GM19463 (cell line): ENCODE measurements around the gene GMDS.

ENCODE experiments used
- ATAC-seq: cut with Tn5 transposase; IDR thresholded peaks from one replicate; pipeline ENCODE4 v1.9.1; 2021; ENCODE audit warnings: mild to moderate bottlenecking, moderate library complexity; ENCODE audit not compliant: unreplicated experiment

The GMDS gene

DNA sequence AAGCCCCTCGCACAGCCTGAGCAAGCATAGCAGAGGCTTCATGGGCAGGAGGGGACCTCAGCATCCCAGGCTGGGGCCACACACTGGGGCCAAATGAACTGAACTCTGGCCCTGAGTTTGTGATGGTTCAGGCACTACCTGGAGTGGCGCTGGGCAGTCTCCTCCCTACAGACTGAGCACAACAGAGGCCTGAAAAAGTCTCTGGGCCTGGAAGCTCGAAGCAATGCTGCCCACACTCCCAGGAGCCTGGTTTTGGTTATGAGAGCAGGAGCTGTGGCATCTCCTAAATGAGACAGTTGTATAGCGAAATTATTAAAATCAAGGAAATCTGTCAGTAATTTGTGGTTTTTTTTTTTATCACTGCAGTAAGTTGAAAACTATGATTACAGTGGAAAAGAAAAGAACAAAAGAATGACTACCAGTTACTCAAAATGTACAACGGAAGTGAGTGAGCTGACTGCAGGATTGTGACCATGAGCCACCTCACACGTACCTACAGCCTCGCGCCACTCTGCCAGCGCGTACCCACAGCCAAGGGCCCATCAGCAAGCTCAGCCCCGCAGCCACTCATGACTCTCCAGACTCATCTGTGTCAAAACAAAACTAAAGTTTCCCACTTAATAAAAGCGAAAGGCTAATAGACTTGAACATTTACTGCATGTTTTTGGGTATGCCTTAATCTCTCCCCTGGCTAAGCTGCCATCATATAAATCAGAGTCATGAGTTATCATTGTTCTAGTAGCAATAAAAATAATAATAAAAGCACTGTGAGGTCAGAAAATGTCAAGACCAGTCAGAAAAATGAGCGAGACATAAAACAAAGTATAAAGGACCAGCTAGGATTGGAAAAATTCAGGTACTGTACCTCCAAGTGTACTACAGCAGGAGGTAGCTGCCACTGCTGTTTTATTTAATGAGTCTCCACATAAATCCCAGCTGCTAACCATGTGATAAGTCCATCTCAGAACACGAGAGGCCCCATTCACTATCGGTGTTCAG, 458.7 kb downstream of the GMDS start:
- ATAC-seq: no peak

DNA sequence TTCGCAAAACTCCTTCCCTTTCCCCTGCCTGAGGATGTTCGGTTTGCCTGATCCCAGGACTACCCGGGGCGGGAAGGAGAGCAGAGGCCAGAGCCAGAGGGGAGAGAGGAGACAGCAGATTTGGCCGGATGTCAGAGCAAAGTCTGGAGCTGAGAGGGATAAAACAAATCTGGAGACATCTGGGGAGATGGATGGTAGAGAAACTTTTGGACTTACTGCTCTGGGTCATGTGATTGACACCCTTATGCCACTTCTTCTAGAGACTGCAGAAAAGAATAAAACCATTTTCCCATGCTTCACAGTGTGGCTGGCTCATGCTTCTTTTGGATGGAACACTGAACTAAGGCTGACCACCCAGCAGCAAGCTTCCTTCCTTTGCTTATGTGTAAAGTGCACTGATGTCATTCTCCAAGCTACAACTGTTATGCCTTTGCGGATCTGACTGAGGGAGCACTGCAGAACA, 461.0 kb downstream of the GMDS start:
- ATAC-seq: no peak

DNA sequence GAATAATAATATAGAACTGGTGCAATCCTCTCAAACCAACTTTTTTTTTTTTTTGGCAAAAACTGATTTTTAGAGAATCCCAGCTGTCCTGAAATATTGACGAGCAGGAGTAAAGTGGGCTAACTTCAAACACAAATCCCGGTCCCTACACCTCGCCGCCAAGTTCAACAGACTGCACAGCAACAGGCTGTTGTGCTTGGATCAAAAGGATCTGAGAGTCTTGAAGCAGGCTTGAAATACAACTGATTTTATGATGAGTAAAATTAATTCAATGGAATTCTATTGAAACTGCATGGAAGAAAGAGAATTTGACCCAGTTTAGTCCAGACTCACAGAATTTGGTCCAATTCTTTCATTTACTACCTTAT, 463.6 kb downstream of the GMDS start:
- ATAC-seq: no peak

GRCh38 chr6:1781152-1781816, 464.1 kb downstream of the GMDS start:
- ATAC-seq: no peak

DNA sequence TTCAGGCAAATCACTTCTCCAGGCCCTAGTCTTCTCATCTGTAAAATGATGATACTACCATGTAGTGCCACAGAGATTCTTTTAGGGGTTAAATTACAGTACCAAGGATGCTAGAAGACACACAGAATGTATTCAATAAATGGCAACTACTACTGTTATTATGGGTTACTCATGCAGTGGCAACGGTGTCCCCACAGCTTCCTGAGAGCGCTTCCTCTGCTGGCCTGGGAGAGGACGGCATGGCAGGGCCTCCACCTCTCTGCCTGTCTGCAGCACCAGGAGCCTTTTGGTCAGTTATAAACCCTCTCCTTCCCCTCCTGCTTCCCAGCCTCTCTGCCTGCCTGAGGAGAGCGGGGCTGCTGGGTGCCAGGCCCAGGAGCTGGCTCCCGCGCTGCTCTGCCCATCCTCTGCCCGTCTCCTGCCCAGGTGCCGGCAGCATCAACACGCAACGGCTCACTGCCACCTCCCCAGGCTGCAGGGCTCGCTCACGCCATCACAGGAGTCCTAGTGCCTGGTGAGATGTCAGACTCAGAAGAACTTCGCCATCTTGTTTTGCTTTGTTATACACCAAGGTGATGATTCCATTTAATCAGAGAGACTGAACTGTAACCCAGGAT, 465.0 kb downstream of the GMDS start:
- no peak for ATAC-seq

DNA sequence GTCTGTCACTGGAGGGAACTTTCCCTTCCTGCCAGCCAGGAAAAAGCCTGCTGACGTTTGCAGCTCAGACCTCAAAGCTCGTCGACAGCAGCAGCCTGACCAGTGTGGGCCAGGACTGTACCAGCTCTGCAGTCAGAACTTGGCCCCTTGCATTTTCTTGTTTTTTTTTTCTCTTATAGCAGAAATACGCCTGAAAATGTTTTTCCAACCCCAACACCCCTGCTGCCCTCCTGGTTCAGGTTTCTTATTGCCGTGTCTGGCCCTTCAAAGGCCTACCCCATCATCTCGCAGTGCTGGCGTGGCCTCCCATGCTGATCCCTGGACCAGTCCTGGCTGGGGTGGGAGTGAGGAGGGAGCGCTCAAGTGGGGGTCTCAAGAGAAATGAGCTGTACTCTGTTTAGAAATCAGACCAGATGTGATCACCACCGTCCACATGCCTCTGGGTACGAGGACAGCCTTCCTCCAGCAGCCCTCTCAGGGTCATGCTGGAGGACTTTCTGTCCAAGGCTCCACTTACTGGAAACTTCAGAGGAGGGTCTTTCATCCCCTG, 466.6 kb downstream of the GMDS start:
- ATAC-seq: no peak

DNA sequence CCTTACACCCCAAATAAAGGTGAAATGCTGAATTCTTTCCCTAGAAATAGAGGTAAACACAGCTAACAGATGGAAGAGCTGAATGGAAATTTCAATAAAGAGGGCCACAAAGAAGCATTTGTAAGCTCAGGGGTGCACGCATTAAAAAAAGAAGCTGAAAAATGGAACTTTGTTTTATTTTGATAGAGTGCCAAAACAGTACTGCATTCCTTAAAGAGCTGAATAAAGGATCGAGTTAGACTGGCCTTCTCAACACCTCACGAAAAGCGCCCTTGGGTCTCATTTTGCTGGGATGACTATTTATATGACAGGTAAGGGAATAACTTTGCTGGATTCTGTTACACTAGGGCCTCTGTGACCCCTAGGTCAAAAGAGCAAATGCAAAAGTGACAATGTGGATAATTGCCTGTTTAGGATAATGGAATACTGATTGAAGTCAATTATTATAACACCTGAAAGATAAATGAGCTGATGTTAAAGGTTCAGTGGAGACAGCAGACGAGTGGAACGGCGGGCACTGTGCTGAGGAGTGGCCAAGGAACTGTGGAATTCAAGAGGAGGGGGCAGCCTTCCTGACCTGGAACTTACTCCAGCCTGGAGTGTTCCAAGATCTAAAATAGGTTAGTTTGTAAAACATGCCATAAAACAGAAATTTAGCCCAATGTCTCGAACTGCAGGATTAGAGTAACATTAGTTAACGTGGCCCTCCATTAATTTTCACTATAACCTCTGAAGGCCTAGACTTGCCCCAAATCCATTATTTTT, 467.3 kb downstream of the GMDS start:
- ATAC-seq: no peak

- no peak for ATAC-seq
These were observed 470.0 kb downstream of the GMDS start for GRCh38 chr6:1775441-1775840.

- no peak for ATAC-seq
These were observed 471.0 kb downstream of the GMDS start for GRCh38 chr6:1774226-1774915.

GRCh38 chr6:1773700-1774099, 471.7 kb downstream of the GMDS start:
- ATAC-seq: no peak

DNA sequence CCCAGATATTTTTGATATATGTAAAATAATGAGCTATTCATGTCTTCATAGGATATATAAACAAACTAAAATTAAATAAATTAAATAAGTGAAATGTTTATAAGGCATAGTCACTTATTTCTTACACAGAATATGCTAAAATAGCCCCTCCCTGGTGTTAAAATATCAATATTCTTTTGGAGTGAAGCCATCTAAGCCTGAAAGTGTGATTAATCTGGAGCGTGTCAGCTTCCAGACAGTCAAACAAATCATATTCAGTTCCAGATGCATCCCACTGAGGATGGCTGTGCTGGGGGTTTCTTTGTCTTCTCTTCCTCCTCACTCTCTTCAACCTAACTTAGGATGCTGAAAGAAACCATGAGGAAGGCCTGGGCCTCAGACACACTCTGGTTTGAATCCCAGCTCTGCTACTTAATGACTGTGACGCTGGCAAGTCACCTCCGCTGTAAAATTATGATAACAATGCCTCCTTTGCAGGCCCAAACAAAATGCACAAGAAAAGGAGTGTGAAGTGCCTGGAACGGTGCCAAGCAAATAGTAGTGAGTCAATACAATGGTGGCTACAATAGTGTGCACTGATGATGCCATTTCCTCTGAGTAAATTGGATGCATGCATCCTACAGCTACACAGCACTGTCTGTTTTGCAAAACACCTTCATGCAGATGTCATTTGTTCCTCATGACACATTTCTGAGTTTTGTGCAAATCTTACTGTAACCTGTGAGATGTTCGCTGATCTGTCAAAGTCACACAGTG, 474.3 kb downstream of the GMDS start:
- ATAC-seq: no peak

DNA sequence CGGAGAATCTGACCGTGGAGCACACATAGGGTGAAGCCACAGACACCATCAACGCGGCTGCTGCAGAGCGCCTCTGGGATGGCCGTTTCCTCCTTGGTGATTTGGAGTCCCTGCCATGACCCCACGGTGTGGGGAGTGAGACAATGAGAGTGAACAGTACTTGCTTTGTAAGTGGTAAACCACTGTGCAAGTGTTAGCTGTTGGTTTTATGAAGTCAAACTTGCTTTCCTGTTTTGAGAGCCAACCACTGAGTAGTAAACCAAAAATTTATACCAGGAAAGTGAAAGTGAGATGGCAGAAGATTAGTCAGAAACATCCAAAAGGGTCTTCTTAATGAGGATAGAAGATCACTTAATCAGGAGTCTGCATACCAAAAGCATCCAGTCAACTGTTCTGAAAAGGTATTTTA, 475.0 kb downstream of the GMDS start:
- peak; percentile 70 for ATAC-seq

DNA sequence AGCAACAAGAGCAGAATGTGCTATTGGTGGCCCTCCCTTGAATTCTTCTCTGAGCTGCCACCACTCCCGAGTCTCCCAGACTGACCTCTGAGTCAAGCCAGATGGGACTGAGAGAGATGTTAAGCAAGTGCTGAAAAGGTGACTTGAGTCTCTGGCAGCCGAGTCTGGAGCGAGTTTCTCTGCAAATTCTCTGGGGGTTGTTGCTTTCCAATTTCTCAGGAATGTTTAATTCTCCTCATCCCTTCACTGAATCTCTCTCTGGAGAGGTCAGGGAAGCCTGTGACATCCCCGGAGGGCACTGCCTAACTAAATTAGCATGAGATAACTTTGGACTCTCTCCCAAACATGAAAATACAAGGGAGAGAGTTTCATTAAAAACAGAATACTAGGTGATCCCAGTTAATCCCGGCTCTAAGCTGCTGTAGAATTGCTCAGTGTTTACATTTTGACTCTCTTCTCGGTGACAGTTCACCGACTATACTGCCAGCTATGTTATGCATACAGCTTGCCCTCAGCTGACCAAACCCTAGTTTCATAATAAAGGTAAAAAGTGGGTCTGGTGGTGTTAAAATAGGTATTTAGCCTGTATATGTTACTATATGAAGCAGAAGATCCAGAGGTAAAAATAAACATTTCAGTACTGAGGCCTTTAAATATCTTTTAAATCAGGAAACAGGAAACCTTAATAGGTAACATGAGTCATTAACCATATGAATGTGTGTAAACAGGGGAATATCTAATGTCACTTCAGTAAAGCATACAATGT, 477.7 kb downstream of the GMDS start:
- no peak for ATAC-seq

DNA sequence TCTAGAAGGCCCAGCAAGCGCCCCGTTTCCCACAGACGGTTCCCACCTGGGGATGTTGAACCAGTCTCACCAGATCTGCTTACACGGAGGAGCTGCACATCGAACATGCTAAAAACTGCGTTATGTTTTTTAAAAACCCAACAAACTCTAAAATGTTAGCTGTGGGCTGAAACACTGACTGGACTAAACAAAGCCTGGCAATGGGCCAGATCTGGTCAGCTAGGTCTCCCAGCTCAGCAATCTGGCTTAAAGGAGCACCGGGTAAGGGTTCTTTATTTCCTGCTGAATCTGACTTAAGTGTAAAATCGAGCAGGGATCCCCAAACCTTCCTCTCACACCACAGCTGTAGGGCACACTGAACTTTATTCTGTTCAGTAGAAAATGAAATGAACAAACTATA, 478.8 kb downstream of the GMDS start:
- no peak for ATAC-seq

DNA sequence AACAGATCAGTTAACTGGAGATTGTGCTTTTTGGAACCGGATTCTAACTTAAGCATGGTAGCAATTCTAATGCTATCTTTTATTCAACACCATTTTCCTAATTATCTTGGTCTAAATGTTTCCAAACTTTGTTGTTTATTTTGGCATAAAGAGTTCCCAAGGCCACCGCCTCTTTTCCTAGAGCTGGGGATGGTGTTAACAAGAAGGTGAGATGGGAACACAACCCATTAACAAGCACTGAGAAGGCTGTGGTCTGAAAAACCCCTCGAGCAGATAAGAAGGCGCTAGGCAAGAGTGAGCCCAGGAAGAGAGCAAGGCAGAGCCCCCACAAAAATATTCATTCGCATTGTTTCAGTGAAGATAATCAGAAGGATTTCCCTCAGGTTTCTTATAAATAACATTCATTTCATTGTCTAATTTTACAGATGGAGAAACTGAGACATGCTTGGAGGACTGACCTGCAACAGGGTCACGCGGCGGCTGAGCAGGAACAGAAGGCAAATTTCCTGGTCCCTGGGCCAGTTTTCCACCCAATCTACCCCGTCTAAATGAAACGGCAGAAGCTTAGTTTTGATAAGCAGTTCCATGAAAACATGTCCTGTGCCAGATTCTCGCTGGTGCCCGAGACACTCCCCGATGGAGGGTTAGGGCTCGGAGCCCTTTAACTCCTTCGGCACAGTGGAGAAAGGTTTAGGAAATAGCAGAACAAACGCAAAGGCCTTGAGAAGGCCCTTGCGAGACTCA, 480.1 kb downstream of the GMDS start:
- ATAC-seq: no peak

DNA sequence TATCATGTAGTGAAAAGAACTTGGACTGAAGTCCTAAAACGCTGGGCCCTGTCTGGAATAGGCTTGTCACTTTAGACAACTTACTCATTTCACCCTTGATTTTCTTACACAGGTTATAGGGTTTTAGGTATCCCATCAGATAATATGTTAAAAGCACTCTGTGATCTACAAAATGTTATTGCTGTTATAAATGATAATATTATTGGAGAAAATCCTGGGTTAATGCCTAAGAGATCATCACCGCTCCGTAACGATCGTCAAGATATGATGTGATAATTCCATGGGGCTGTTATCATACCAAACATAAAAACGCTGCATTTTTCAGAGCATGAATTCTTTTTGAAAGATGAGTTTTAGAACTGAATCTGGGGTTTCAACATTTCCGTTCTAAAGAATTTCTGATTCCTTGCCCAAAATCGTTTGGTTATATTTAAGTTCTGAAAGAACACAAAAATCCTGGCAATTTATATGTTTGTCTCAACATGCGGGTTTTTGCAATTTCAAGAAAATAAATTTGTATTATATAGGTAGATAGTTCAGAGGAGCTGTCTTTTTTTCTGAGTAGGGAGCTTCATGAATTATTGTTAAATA, 480.9 kb downstream of the GMDS start:
- no peak for ATAC-seq

GRCh38 chr6:1763404-1763803, 482.0 kb downstream of the GMDS start:
- no peak for ATAC-seq

GRCh38 chr6:1762203-1762602, 483.2 kb downstream of the GMDS start:
- no peak for ATAC-seq
